ENCODE results near the gene TMEM176B.

DNA sequence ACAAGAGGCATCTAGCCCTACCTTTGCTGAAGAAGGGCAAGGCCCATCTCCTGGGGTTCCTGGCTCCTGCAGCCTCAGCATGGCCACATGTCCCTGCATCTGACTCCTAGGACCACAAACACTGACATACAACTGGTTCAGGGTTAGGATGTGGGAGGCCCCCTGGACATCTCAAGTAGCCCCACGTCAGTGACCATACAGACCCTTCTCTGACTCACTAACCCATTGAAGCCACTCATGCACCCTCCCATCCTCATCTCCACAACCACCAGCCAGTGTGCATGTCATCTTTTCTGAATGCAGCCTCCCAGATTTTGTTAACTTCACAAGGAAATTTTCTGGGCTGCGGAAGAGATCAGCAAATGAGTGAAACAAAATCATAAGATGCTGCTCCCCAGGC, 18.2 kb downstream of the TMEM176B start:
- TF ChIP-seq EZH2 (IDR thresholded peaks at IDR 0.05) (no peak), POLR2AphosphoS5 (IDR thresholded peaks at IDR 0.05; ENCODE audit: borderline replicate concordance, low read depth, low read length) (no peak)
